Testis (tissue), 2 donors: ENCODE results near the gene PRR30.

Experiments used
- CTCF ChIP-seq, 3 experiments: fragments of 450-650 bp in 2 of 3; fragments of 200-600 bp in 1 of 3; sonication (generic) in 1 of 3; IDR thresholded peaks; one replicate each; pipeline ENCODE4 v1.5.1; 2016 to 2019; ENCODE audit warnings: antibody characterized with exemption in 3 of 3, mild to moderate bottlenecking in 2 of 3, moderate library complexity in 1 of 3
- POLR2A ChIP-seq: fragments of 450-650 bp; IDR thresholded peaks from one replicate; pipeline ENCODE4 v1.6.1; 2017; ENCODE audit warnings: antibody characterized with exemption, mild to moderate bottlenecking, moderate library complexity

GRCh38 chr2:27108221-27108620 lies 31.0 kb downstream of the PRR30 start:
- TF ChIP-seq CTCF (IDR thresholded peaks at IDR 0.05), result no peak
- no peak for TF ChIP-seq POLR2A
